TTC549 (cell line): ENCODE results near the gene BICRA.
"Not testable (repeated sequence)": the region's sequence is repeated elsewhere in the genome, so short reads cannot be mapped to it uniquely, and the experiment has no call there.

Experiments
- FAIRE-seq: peaks from 2 replicates; lab custom pipeline; 2012; peaks lifted over from hg19 to GRCh38; lab: Jason Lieb, UNC

Gene BICRA

GRCh38 chr19:47631681-47632446, 22.9 kb downstream of the BICRA start:
- no peak for FAIRE-seq

DNA sequence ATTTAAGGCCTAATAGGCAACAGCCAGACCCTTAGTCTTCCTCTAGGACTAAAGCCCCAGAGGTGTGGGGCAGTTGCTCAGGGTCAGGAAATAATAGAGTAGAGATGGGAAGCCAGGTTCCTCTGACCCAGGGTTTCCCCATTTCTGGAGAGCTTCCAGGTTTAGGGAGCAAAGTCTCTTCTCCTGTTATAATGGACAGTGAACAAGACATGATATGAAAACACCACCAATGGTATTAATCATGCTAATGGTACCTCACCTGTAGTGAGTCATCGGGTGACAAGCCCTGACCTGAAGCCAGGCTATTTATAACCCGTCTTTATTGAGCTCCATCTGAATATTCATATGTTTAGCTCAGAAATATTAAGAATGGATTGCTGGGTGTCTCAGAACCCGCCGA, 24.6 kb downstream of the BICRA start:
- no peak for FAIRE-seq

- FAIRE-seq: no peak
Measured at GRCh38 chr19:47633996-47634395, 25.1 kb downstream of the BICRA start.

DNA sequence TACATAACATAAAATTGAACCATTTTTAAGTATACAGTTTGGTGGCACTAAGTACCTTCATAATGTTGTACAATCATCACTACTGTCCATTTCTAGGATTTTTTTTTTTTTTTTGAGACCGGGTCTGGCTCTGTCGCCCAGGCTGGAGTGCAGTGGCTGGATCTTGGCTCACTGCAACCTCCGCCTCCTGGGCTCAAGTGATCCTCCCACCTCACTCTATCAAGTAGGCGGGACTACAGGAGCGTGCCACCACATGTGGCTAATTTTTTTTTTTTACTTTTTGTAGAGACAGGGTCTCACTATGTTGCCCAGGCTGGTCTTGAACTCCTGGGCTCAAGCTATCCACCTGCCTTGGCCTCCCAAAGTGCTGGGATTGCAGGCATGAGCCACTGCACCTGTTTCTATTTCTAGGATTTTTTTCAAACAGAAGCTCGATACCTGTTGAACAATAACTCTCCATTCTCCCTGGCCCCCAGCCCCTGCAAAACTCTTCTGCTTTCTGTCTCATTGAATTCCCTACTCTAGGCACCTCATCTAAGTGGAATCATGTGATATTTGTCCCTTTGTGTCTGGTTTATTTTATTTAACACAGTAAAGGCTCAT, 26.3 kb downstream of the BICRA start:
- not testable (repeated sequence) for FAIRE-seq

- no peak for FAIRE-seq
Measured at GRCh38 chr19:47637550-47637949, 28.6 kb downstream of the BICRA start.

DNA sequence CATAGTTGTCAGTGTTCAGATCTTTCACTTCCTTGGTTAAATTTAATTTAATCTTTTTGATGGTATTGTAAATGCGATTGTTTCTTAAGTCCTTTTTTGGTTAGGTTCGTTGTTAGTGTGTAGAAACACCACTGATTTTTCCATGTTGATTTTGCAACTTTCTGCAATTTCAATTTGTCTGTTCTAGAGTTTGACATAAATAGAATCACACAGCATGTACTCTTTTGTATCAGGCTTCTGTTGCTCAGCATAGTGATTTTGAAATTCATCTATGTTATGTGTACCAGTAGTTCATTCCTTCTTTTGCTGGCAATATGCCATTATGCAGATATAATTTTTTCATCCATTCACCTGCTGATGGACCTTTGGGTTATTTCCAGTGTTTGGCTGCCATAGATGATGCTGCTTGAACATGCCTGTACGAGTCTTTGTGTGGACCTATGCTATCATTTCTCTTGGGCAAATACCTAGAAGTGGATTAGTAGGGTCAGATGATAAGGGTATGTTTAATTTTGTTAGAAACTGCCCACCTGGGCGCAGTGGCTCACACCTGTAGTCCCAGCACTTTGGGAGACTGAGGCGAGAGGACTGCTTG, 33.1 kb downstream of the BICRA start:
- FAIRE-seq: no peak

DNA sequence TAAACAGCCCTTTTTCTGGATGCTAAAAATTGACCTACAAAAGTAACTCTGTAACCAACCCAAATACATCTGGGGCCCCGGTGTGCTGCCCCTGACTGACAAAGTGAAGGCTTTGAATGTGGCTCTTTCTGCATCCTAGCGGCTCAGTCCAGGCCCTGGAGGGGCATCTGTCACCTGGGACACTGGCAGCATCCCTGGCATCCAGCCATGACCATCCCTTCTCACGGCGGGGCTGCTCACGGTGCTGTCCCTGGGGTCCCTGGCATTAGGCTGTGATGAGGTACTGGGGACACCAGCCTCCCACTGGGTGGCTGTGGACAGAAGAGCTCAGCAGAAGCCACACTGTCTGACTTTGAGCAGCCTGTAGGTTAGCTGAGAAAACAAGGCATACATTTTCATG, 34.3 kb downstream of the BICRA start:
- FAIRE-seq: no peak

DNA sequence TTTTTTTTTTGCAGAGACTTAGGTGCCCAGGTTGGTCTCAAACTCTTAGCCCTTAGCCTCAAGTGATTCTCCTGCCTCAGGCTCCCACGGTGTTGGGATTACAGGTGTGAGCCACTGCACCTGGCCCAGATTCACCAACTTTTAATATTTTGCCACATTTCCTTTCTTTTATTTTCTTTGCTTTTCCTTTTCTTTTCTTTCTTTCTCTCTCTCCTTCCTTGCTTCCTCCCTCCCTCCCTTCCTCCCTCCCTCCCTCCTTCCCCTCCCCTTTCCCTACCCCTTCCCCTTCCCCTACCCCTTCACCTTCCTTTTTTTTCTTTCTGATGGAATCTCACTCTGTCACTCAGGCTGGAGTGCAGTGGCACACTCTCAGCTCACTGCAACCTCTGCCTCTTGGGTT, 35.3 kb downstream of the BICRA start:
- FAIRE-seq: no peak

DNA sequence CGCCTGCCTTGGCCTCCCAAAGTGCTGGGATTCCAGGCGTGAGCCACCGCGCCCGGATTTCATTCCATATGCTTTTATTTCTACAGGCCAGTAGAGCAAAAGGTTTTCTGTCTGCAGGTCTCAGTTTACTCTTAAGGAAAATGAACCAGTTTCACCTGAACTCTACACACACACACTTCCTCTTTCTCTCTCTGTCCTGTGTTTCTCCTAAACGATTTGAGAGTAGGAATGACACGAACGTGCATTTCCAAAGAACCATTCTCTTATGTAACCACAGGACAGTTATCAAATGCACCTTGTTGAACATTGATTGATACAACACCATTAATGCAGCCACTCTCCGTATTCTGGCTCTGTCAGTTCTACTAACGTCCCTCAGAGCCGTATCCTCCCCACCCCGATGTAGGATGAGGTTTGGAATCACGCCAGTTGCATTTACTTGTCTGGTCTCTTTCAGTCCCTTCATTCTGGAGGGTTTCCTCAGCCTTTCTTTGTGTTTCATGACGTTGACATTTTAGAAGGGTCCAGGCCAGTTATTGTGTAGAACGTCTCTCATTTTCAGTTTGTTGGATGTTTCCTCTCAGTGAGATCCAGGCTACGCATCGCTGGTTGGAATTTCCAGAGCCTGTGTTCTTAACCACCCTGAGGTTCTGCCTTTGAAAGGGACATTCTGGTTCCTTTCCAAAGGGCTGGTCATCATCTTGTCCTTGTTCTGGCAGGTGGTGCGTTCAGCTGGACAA, 36.0 kb downstream of the BICRA start:
- FAIRE-seq: no peak

- no peak for FAIRE-seq
Measured at GRCh38 chr19:47646924-47647323, 38.0 kb downstream of the BICRA start.

DNA sequence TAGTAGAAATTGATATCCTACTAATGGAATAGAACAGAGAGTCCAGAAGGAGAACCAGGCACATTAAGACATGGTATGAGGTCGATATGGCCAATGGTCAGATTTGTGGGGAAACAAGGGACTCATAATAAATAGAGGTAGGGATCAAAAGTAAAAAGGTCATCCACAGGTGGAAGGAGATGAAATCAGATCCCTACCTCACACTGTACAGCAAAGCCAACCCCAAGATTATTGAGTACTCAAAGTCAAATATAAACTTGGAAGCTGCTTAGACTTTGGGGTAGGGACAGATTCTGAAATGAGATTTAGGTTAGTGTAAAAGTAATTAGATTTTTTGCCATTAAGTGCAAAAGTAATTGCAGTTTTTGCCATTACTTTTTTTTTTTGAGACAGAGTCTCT, 40.7 kb downstream of the BICRA start:
- FAIRE-seq: no peak

DNA sequence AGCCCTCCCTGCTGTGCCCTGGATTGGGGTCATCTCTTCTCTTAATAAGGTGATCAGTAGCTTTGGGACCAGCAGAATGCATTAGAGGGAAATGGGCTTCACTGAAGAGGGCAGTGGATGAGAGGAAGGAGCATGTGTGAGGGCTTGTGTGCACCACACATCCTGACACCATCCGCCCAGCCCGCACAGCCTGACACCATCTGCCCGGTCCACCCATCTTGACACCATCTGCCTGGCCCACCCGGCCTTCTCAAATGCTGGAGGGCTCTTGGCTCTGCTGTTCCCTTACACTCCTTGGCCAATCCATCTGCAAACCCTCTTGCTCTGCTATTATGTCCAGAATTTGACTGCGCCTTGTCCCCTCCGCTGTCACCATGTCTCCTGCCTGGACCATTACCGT, 41.8 kb downstream of the BICRA start:
- no peak for FAIRE-seq

- no peak for FAIRE-seq
Measured at GRCh38 chr19:47651132-47651531, 42.2 kb downstream of the BICRA start.

DNA sequence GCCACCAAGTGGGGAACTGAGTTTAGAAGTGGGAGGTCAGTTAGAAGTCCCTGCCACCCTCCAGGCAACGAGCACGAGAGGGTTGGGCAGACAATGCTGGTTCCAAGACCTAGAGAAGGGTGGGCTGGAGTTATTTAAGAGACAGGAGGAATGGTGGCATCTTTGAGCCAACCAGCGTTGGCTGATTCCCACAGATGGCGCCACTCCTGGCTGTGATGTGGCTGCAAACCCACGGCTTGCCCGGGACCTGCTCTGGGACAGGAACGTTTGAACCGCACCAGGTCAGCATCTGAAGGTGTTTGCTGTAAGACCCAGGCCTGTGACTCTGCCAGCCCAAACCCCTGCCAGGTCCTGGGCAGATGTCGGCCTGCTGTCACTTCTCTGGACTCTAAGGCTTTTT, 42.8 kb downstream of the BICRA start:
- no peak for FAIRE-seq

- FAIRE-seq: no peak
Measured at GRCh38 chr19:47652285-47652684, 43.4 kb downstream of the BICRA start.

GRCh38 chr19:47653856-47654255, 44.9 kb downstream of the BICRA start:
- no peak for FAIRE-seq

DNA sequence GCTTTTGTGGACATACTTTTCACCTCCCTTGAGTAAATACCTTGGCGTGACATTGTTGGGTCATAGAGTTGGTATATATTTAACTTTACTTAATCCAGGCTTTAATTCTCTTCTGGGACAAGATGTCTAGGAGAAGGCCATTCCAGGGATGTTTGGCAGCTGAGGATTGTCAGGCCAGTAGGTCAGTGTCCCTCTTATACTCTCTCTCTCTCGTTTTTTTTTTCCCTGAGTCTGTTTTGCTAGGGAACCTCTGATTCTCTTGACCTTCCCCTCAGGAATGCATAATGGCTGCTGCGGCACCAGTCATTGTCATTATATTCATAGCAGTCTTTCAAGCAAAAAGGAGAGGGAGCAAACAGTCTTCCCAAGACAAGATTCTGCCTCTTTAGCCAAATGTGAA, 48.8 kb downstream of the BICRA start:
- FAIRE-seq: no peak

DNA sequence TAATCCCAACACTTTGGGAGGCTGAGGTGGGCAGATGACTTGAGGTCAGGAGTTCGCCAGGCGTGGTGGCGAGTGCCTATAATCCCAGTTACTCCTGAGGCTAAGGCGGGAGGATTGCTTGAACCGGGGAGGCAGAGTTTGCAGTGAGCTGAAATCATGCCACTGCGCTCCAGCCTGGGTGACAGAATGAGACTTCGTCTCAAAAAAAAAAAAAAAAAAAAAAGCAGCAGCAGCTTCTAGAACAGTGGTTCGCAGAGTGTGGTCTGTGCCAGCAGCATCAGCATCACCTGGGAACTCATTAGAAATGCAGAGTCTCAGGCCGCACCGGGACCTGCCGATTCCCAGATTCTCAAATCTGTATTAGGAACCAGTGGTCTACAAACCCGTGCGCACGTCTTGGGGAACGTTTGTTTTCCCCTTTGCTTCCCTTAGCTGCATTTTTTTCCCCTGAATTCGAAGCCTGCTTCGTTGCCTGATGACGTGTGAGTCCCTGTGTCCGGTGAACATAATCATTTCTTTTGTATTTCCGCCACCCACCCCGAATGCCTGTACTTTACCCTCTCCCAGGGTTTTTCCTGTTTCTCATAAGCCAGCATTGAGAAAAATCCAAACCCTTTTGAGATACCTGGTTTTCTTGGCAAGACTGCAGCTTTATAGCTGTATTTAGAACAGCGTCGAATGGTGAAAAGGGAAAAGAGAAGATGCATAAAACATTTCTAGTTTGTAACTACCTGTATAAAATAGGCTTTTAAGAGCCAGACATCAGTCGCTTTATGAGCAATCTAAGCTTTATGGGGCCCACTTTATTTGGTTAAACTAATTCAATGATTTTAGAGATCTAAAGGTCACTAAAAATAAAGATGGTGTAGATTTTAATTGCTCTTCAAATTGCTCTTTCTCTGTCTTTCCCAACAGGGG, 49.8 kb downstream of the BICRA start:
- no peak for FAIRE-seq

DNA sequence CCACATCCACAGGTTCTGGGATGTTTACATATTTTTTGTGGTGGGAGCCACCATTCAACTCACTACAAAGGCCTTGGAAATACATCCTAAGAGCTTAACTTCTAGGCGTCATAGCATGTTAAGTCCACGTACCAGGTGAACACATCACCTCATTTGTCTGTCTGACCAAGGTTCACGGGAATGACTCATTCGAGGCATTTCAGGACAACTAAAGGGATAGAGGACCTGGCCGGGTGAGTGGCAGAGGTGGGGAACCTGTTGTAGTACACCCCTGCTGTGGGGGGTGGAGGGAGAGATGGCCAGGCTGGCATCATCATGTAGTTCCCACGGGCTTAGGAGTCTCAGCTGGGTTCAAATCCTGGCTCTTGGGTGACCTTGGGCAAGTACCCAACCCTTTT, 51.5 kb downstream of the BICRA start:
- FAIRE-seq: no peak

GRCh38 chr19:47661161-47661560, 52.2 kb downstream of the BICRA start:
- no peak for FAIRE-seq

DNA sequence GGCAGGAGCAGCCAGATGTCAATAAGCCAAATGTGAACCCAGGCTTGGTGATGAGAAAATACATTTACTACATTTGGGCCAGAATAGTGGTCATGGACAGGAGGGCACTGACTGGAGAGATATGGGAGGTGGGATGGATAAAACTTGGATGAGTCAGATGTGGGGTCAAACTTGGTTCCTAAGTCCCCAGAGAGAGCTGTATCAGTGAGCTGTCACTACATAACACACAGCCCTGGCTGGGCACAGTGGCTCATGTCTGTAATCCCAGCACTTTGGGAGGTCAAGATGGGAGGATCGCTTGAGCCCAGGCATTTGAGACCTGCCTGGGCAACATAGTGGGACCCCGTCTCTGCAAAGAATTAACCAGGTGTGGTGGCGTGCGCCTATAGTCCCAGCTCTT, 52.7 kb downstream of the BICRA start:
- FAIRE-seq: no peak

DNA sequence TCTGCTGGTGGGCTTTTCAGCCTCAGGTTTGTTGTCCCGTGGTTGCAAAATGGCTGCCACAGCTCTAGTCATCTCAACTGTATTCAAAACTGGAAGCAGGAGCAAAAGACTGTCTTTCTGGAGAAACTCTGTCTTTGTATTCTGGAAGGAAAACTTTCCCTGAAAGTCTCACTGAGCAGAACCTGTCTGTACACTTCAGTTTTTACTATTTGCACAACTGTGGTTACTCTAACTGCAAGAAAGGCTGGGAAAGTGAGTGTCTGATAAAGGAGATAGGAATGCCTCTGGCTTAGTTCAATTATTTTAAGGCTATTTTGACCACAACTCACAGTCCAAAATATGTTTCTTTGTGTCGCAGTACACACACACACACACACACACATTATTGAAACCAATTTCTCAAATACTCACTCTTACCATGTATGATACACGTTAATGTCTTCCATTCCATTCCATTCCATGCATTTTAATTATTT, 54.5 kb downstream of the BICRA start:
- no peak for FAIRE-seq
